Keratinocyte (primary cell): ENCODE results near the gene ADRM1. TPM values are rescaled to one million over a fixed set of nuclear protein-coding genes. Genes with fewer than 3 reads are reported as not detected.

Experiments
- DNase-seq: peaks from one replicate; pipeline ENCODE4 v3.0.0-alpha.2; 2011; ENCODE audit warnings: low read depth, missing footprints, low spot score
- FAIRE-seq: peaks from 2 replicates; lab custom pipeline; 2011; peaks lifted over from hg19 to GRCh38; lab: Jason Lieb, UNC
- H2AFZ ChIP-seq: 2 replicates; pipeline ENCODE4 v1.6.0; 2012; ENCODE audit warnings: low read length, control low read depth, inconsistent platforms; ENCODE audit not compliant: control insufficient read depth
- H3K27ac ChIP-seq: 2 replicates; pipeline ENCODE4 v1.5.1; 2011; ENCODE audit warnings: low read length; ENCODE audit not compliant: control insufficient read depth, insufficient read depth
- H3K27me3 ChIP-seq: 3 replicates; pipeline ENCODE4 v1.6.0; 2011; ENCODE audit warnings: low read length; ENCODE audit not compliant: control insufficient read depth, insufficient read depth; ENCODE audit errors: extremely low read depth
- H3K36me3 ChIP-seq, 2 experiments: 2 replicates in 1 of 2; 3 replicates in 1 of 2; pipeline ENCODE4 v1.5.1; 2011; ENCODE audit warnings: low read length in 2 of 2, mild to moderate bottlenecking in 1 of 2; ENCODE audit not compliant: control insufficient read depth in 2 of 2, insufficient read depth in 2 of 2; ENCODE audit errors: extremely low read depth in 1 of 2
- H3K4me1 ChIP-seq: 3 replicates; pipeline ENCODE4 v1.5.1; 2011; ENCODE audit warnings: low read length; ENCODE audit not compliant: control insufficient read depth, insufficient read depth; ENCODE audit errors: extremely low read depth
- H3K4me2 ChIP-seq: 3 replicates; pipeline ENCODE4 v1.6.0; 2011; ENCODE audit warnings: low read depth, low read length; ENCODE audit not compliant: control insufficient read depth, insufficient read depth; ENCODE audit errors: extremely low read depth
- H3K4me3 ChIP-seq, 3 experiments: fragments of 200-600 bp in 1 of 3; sonication (generic) in 1 of 3; 2 replicates in 2 of 3; 3 replicates in 1 of 3; pipeline ENCODE4 v1.5.1; 2011 to 2016; ENCODE audit warnings: low read length in 3 of 3, mild to moderate bottlenecking in 3 of 3, control low read depth in 2 of 3, inconsistent platforms in 1 of 3, low read depth in 1 of 3, mixed read lengths in 1 of 3, mixed run types in 1 of 3, moderate library complexity in 1 of 3; ENCODE audit not compliant: control insufficient read depth in 2 of 3, insufficient read depth in 2 of 3; ENCODE audit errors: extremely low read depth in 1 of 3
- H3K79me2 ChIP-seq: 2 replicates; pipeline ENCODE4 v1.6.0; 2012; ENCODE audit warnings: low read length; ENCODE audit not compliant: control insufficient read depth, insufficient read depth
- H3K9ac ChIP-seq: 3 replicates; pipeline ENCODE4 v1.6.0; 2011; ENCODE audit warnings: low read length; ENCODE audit not compliant: control insufficient read depth, insufficient read depth; ENCODE audit errors: extremely low read depth
- H3K9me1 ChIP-seq: 3 replicates; pipeline ENCODE4 v1.6.0; 2011; ENCODE audit warnings: low read length; ENCODE audit not compliant: control insufficient read depth, insufficient read depth; ENCODE audit errors: extremely low read depth
- H3K9me3 ChIP-seq: 2 replicates; pipeline ENCODE4 v1.5.1; 2012; ENCODE audit warnings: low read depth, low read length; ENCODE audit not compliant: control insufficient read depth
- H4K20me1 ChIP-seq: 3 replicates; pipeline ENCODE4 v1.6.0; 2011; ENCODE audit warnings: low read length; ENCODE audit not compliant: control insufficient read depth, insufficient read depth; ENCODE audit errors: extremely low read depth
- EZH2 ChIP-seq: IDR thresholded peaks from one replicate; pipeline ENCODE4 v1.6.1; 2012; ENCODE audit warnings: inconsistent platforms, mild to moderate bottlenecking, low read length, moderate library complexity
- dilution Hi-C: fragments of 300-500 bp; cut with MboI; formaldehyde crosslinking; loops from one replicate; pipeline ENCODE4 v1.7.0; 2020; ENCODE audit warnings: low sequenced_read_pairs; ENCODE audit not compliant: extremely low pct_ligation_motif_present
- polyA plus RNA-seq, 5 experiments: library from polyadenylated mRNA; depleted of rRNA in 3 of 5; stranded (reverse) in 3 of 5; stranded (forward) in 1 of 5; unstranded in 1 of 5; fragments of >200 nt; gene quantifications; 1 replicate in 1 of 5; 2 replicates in 3 of 5; 3 replicates in 1 of 5; pipeline versions ENCODE4 v1.2.1 to v1.2.3, GENCODE V29; 2011 to 2012; ENCODE audit warnings: missing spikeins in 2 of 5, low read depth in 1 of 5, low replicate concordance in 1 of 5
- TF ChIP-seq, protein P1 (sequence below), 3 experiments: IDR thresholded peaks in 1 of 3; conservative IDR thresholded peaks in 1 of 3; optimal IDR thresholded peaks in 1 of 3; 2 replicates in 2 of 3; 3 replicates in 1 of 3; pipeline versions ENCODE3 to v1.5.1; 2011; ENCODE audit warnings: low read length in 3 of 3, mild to moderate bottlenecking in 3 of 3, moderate library complexity in 2 of 3, control low read depth in 1 of 3, inconsistent platforms in 1 of 3; ENCODE audit not compliant: insufficient read depth in 2 of 3; ENCODE audit errors: extremely low read depth in 1 of 3

The ADRM1 gene
- polyA plus RNA-seq, 1 donor (not counting 4 experiments of a cell fraction or from before 2014, with no cell fraction given), result 91.4 TPM

DNA sequence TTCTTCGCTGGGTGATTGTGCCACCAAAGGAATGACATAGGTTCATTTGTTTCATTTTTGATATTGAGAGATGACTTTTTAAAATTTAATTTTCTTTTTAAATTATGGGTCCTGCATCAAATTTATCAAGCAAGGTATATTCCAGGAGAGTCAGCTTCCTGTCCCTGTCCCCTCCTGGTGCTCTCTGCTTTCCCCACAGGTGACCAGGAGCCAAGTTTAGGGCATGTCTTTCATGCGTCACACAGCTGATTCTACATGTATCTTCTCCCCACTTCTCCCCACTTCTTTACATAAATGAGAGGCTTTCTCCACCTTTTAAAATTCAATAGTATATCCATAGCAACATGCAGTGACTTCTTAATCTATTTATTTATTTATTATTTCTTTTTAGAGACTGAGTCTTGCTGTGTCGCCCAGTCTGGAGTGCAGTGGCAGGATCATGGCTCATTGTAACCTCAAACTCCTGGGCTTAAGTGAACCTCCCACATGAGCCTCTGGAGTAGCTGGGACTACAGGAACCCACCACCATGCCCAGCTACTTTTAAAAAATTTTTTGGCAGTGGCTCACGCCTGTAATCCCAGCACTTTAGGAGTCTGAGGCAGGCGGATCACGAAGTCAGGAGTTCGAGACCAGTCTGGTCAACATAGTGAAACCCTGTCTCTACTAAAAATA lies 34.4 kb upstream of the ADRM1 start:
- no peak overlapping the region for H3K9ac ChIP-seq
- no peaks in the 10 kb centered on the region for H3K9me1 ChIP-seq
- H2AFZ ChIP-seq, result no peak overlapping the region
- no peaks in the 10 kb centered on the region for H4K20me1 ChIP-seq
- no peak overlapping the region for H3K4me2 ChIP-seq
- dilution Hi-C loops, result no loop called here
- H3K27me3 ChIP-seq, result no peaks in the 10 kb centered on the region
- DNase-seq (no peak), FAIRE-seq (no peak)
- TF ChIP-seq, protein P1, sequence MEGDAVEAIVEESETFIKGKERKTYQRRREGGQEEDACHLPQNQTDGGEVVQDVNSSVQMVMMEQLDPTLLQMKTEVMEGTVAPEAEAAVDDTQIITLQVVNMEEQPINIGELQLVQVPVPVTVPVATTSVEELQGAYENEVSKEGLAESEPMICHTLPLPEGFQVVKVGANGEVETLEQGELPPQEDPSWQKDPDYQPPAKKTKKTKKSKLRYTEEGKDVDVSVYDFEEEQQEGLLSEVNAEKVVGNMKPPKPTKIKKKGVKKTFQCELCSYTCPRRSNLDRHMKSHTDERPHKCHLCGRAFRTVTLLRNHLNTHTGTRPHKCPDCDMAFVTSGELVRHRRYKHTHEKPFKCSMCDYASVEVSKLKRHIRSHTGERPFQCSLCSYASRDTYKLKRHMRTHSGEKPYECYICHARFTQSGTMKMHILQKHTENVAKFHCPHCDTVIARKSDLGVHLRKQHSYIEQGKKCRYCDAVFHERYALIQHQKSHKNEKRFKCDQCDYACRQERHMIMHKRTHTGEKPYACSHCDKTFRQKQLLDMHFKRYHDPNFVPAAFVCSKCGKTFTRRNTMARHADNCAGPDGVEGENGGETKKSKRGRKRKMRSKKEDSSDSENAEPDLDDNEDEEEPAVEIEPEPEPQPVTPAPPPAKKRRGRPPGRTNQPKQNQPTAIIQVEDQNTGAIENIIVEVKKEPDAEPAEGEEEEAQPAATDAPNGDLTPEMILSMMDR (optimal IDR thresholded peaks at IDR 0.05 in 1 of 3, IDR thresholded peaks at IDR 0.05 in 1 of 3, conservative IDR thresholded peaks at IDR 0.05 in 1 of 3; ENCODE audit: extremely low read depth in 1 of 3, insufficient read depth in 2 of 3, low read length in 3 of 3), result no peak
- TF ChIP-seq EZH2, result no peak
- no peaks in the 10 kb centered on the region for H3K79me2 ChIP-seq
- H3K4me1 ChIP-seq, result peaks cover 13% of the 10 kb centered on the region
- no peak overlapping the region for H3K27ac ChIP-seq
- H3K9me3 ChIP-seq, result peaks cover 3% of the 10 kb centered on the region
- H3K4me3 ChIP-seq, result no peak overlapping the region
- peaks cover 18 to 39% of the 10 kb centered on the region in 2 experiments for H3K36me3 ChIP-seq

DNA sequence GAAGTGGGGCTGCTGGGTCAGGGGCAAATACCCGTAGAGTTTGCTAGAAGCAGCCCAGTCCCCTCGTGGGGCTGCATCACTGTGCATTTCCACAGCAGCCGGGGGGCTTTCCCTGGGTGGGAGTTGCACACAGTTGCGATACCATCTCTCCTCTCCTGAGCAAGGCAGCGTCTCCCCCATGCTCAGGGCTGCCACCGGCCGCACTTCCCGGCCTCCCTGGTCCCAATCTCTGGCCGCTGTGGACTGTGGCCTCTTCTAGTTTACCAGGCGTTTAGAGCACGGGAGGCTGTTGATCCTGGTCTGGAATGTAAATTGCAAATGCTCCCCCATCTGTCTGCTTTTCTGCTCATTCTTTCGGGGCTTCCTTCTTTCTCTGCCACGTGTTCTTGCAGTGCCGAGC lies 33.4 kb upstream of the ADRM1 start:
- no peak for TF ChIP-seq EZH2
- TF ChIP-seq, protein P1 (optimal IDR thresholded peaks at IDR 0.05 in 1 of 3, IDR thresholded peaks at IDR 0.05 in 1 of 3, conservative IDR thresholded peaks at IDR 0.05 in 1 of 3; ENCODE audit: extremely low read depth in 1 of 3, insufficient read depth in 2 of 3, low read length in 3 of 3), result no peak
- H3K9ac ChIP-seq, result no peak overlapping the region
- no peaks in the 10 kb centered on the region for H3K27me3 ChIP-seq
- H3K4me3 ChIP-seq, result no peak overlapping the region
- FAIRE-seq (no peak), DNase-seq (no peak)
- H3K4me2 ChIP-seq, result no peak overlapping the region
- H2AFZ ChIP-seq, result no peak overlapping the region
- H3K4me1 ChIP-seq, result peaks cover 13% of the 10 kb centered on the region
- dilution Hi-C loops, result no loop called here
- peaks cover 3% of the 10 kb centered on the region for H3K9me3 ChIP-seq
- H3K27ac ChIP-seq, result no peak overlapping the region
- no peaks in the 10 kb centered on the region for H3K79me2 ChIP-seq
- no peaks in the 10 kb centered on the region for H3K9me1 ChIP-seq
- no peaks in the 10 kb centered on the region for H4K20me1 ChIP-seq
- H3K36me3 ChIP-seq, result peaks cover 15 to 37% of the 10 kb centered on the region in 2 experiments
